ENCODE data around the gene ZBTB49. TPM values are rescaled to one million over a fixed set of nuclear protein-coding genes. Genes with fewer than 3 reads are reported as not detected.

Gene ZBTB49, protein sequence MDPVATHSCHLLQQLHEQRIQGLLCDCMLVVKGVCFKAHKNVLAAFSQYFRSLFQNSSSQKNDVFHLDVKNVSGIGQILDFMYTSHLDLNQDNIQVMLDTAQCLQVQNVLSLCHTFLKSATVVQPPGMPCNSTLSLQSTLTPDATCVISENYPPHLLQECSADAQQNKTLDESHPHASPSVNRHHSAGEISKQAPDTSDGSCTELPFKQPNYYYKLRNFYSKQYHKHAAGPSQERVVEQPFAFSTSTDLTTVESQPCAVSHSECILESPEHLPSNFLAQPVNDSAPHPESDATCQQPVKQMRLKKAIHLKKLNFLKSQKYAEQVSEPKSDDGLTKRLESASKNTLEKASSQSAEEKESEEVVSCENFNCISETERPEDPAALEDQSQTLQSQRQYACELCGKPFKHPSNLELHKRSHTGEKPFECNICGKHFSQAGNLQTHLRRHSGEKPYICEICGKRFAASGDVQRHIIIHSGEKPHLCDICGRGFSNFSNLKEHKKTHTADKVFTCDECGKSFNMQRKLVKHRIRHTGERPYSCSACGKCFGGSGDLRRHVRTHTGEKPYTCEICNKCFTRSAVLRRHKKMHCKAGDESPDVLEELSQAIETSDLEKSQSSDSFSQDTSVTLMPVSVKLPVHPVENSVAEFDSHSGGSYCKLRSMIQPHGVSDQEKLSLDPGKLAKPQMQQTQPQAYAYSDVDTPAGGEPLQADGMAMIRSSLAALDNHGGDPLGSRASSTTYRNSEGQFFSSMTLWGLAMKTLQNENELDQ
- total RNA-seq = 5.7 and 7.8 TPM in 2 replicates
- long read RNA-seq, transcript ZBTB49-201 (8 exons, 2,889 nt) = major isoform, 5 of 13 reads
- long read RNA-seq, partial matches to known transcripts = 3 of 13 reads
- long read RNA-seq, other reads (novel, unspliced or antisense) = 4 of 13 reads

DNA sequence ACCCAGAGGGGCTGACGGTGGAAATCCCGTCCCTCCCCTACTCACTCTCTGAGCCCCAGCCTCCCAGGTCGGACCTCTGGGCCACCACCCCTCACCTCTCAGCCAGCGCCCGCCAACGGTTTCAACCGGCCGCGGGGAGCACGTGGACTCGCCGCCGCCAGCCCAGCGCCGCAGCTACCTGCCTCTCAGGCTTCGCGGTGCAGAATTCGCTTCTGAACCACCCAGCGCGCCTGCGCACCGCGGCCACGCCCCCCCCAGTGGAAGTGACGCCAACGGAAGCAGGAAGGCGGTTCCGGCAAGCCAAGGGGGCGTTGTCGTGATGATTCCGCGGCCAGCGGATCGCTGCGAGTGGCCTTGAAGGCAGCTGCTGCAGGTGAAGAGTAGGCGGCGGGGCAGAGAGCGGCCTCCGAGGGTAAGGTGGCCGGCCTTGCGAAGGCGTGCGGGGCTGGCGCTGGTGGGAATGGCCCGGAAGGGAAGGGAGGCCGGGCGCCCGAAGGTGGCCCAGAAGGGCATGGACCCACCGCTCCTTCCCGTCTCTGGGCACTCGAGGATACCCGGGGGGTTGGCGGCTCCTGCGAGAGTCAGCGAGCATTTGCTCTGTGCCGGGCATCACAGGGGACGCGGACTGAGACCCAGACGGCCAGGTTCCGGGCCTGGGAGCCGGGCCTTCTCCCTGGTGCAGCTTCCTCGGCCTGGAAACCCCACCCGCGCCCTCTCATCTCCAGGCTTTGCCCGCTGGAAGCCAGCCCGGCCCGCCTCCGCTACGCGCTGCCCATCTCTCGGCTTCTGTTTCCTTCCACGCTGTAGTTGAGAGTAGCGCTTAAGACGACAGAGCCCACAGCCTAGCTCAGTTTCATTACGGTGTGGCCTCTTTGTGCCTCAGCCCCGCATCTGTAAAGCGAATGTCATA lies at the start of gene ZBTB49, which contains the start of gene LYAR:
TSS of gene ZBTB49 (plus strand) at position 311 of the 910 bp plus-strand sequence. CDS start 9,695 bp downstream, outside the sequence.
TSS of gene LYAR (minus strand) at position 214 of the 910 bp plus-strand sequence. CDS start 6,412 bp downstream, outside the sequence.
- Mint-ChIP-seq H3K4me1 (peaks cover 28% of the 10 kb centered on the region), H3K9me3 (no peaks in the 10 kb centered on the region), H3K27ac (ENCODE audit: unreplicated experiment) (peak within 1 kb of the TSS; percentile 67), H3K4me3 (peak within 1 kb of the TSS; percentile 98), H3K27me3 (ENCODE audit: low read depth) (no peaks in the 10 kb centered on the region), H3K36me3 (ENCODE audit: low read depth) (no peaks in the 10 kb centered on the region)
- peak; percentile 94 for DNase-seq (ENCODE audit: low read depth, low spot score)
- TF ChIP-seq, protein P1, sequence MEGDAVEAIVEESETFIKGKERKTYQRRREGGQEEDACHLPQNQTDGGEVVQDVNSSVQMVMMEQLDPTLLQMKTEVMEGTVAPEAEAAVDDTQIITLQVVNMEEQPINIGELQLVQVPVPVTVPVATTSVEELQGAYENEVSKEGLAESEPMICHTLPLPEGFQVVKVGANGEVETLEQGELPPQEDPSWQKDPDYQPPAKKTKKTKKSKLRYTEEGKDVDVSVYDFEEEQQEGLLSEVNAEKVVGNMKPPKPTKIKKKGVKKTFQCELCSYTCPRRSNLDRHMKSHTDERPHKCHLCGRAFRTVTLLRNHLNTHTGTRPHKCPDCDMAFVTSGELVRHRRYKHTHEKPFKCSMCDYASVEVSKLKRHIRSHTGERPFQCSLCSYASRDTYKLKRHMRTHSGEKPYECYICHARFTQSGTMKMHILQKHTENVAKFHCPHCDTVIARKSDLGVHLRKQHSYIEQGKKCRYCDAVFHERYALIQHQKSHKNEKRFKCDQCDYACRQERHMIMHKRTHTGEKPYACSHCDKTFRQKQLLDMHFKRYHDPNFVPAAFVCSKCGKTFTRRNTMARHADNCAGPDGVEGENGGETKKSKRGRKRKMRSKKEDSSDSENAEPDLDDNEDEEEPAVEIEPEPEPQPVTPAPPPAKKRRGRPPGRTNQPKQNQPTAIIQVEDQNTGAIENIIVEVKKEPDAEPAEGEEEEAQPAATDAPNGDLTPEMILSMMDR (conservative IDR thresholded peaks at IDR 0.05) = no peak

DNA sequence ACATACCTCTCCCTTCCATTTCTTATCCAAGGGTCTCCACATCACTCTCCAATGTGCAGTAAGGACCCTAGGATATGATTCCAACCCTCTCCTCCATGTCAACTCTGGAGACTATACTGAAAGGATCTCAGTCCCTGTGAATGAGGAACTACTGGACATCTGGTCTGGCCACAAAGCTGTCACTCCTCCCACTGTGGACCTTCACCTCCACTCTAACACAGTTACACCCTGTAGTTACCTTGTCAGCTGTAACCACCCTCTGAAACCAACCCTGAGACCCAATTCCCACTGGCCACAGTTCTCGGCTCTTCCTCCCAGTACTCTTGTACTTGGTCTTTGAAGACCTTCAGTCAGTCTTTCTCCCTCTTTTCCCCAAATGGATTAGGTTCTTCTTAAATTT lies 44.9 kb upstream of the ZBTB49 start:
- H3K4me3 Mint-ChIP-seq = peak overlapping the region; percentile 73
- no peaks in the 10 kb centered on the region for H3K27me3 Mint-ChIP-seq (ENCODE audit: low read depth)
- H3K27ac Mint-ChIP-seq (ENCODE audit: unreplicated experiment) = no peak overlapping the region
- TF ChIP-seq, protein P1 (conservative IDR thresholded peaks at IDR 0.05) = no peak
- peaks cover 32% of the 10 kb centered on the region for H3K4me1 Mint-ChIP-seq
- no peaks in the 10 kb centered on the region for H3K9me3 Mint-ChIP-seq
- H3K36me3 Mint-ChIP-seq (ENCODE audit: low read depth) = peaks cover 12% of the 10 kb centered on the region
- no peak for DNase-seq (ENCODE audit: low read depth, low spot score)

DNA sequence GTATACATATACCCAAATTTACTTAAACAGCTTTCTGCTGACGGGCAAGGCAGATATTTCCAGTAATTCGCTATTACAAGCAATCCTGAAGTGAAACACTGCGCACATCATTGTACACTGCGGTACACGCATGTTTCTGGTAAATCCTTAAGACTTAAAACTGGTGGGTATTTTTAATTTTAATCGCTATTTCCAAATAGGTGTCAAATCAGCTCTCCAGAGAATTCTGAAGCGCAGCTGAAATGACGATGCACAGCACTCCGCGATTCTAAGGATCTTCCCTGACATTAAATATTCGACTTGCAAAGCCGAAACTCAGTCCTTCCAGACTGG lies 42.4 kb upstream of the ZBTB49 start:
- Mint-ChIP-seq H3K4me1 (peaks cover 40% of the 10 kb centered on the region), H3K9me3 (no peaks in the 10 kb centered on the region), H3K27ac (ENCODE audit: unreplicated experiment) (peak overlapping the region; percentile 67), H3K4me3 (peak overlapping the region; percentile 96), H3K36me3 (ENCODE audit: low read depth) (peaks cover 10% of the 10 kb centered on the region), H3K27me3 (ENCODE audit: low read depth) (no peaks in the 10 kb centered on the region)
- DNase-seq (ENCODE audit: low read depth, low spot score) = no peak
- TF ChIP-seq, protein P1 (conservative IDR thresholded peaks at IDR 0.05) = no peak

DNA sequence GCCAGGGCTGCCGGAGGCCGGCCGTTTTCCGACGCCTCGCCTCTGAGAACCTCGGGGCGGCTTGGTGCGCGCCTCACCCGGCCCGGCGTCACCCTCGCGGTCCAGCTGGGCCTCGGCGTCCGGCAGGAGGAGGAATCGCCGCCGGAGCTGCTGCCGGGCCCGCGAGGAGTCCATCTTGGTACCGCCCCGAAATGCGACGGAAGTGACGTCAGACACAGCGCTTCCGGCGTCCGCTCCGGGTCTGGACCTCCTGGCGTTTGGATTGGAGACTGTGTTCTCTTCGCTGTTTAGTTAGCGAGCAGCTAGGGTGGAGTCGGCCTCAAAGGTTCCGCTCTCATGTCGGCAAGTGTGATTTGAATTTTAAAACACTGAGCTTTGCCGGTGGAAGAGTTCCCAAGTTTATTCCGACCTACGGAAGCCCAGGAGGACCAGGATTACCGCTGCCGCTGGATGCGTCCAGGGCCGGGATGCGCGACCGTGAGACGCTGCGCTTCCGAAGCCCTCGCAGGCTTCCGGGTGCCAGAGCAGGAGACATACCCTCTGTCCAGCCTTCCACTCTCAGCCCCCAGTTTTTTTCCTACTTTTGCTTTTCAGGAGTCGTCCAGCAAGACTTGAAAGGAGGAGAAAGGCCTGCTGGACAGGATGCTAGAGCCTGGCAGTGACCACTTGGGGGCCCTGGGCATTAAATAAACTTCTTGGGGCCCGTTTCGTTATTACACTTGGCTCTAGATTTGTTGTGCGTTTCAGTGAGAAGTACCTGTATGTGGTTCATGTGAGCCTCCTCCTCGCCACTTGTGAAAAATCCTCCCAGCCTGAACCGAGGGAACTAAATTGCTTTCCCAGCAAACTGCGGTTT lies 41.8 kb upstream of the ZBTB49 start, which contains the start of gene TMEM128:
TSS of gene TMEM128 (minus strand) at position 195 of the 856 bp plus-strand sequence. CDS start at position 174, 21 bp downstream.
- H3K9me3 Mint-ChIP-seq = no peaks in the 10 kb centered on the region

More for the DNA sequence above, 41.8 kb upstream of the ZBTB49 start, which contains the start of gene TMEM128:
- peak within 1 kb of the TSS; percentile 99 for H3K27ac Mint-ChIP-seq (ENCODE audit: unreplicated experiment)
- H3K36me3 Mint-ChIP-seq (ENCODE audit: low read depth) = peaks cover 10% of the 10 kb centered on the region
- TF ChIP-seq, protein P1 (conservative IDR thresholded peaks at IDR 0.05) = peak; percentile 37
- peaks cover 44% of the 10 kb centered on the region for H3K4me1 Mint-ChIP-seq
- peak within 1 kb of the TSS; percentile 96 for H3K4me3 Mint-ChIP-seq
- peaks cover under 1% of the 10 kb centered on the region for H3K27me3 Mint-ChIP-seq (ENCODE audit: low read depth)
- DNase-seq (ENCODE audit: low read depth, low spot score) = peak; percentile 88

All from neural crest cell (in vitro differentiated cells).